ENCODE results near the gene TBC1D9.

GRCh38 chr4:140628016-140628415 lies 128.2 kb downstream of the TBC1D9 start:
- no peak for TF ChIP-seq POLR2A (IDR thresholded peaks at IDR 0.05; ENCODE audit: low read depth, low read length)
- no peak for TF ChIP-seq POLR2AphosphoS5 (IDR thresholded peaks at IDR 0.05; ENCODE audit: low read depth, low read length)

Measured in GM12891 (cell line).